PC-3 (cell line): Measurements from ENCODE around the gene PID1. TPM values are rescaled to one million over a fixed set of nuclear protein-coding genes. Genes with fewer than 3 reads are reported as not detected.

Experiments used
- ATAC-seq: fragments of 200-7000 bp; cut with Tn5 transposase; 2 replicates; pipeline ENCODE4 v1.9.1; 2020; ENCODE audit warnings: mild to moderate bottlenecking, moderate library complexity
- BruUV-seq: library from RNA; stranded (reverse); fragments of 400-500 nt; replicated peaks from 2 replicates; lab custom pipeline; 2021; lab: Mats Ljungman, UMichigan
- CTCF ChIA-PET: fragments of 300-600 bp; sonication (Branson Sonifier 250); formaldehyde crosslinking; loops from one replicate; lab custom pipeline; 2022; ENCODE audit warnings: antibody characterized with exemption; lab: Charles Lee
- POLR2A ChIA-PET: fragments of 300-600 bp; sonication (Branson Sonifier 250); formaldehyde crosslinking; loops from one replicate; lab custom pipeline; 2022; ENCODE audit warnings: antibody characterized with exemption; ENCODE audit not compliant: unreplicated experiment; lab: Charles Lee
- DNase-seq: peaks from one replicate; pipeline ENCODE4 v3.0.0-alpha.2; 2015
- H2AFZ ChIP-seq: fragments of 300-600 bp; sonication (generic); 2 replicates; pipeline ENCODE4 v1.6.0; 2016; ENCODE audit warnings: antibody characterized with exemption, low read length
- H3F3A ChIP-seq: fragments of 300-600 bp; sonication (generic); one replicate; pipeline ENCODE4 v1.6.0; 2017; ENCODE audit warnings: antibody characterized with exemption, low read length, control low read depth, mild to moderate bottlenecking; ENCODE audit not compliant: unreplicated experiment
- H3K27ac ChIP-seq: fragments of 300-600 bp; sonication (generic); 2 replicates; pipeline ENCODE4 v1.5.1; 2016; ENCODE audit warnings: mild to moderate bottlenecking, low read length
- H3K27me3 ChIP-seq: fragments of 300-600 bp; sonication (generic); 2 replicates; pipeline ENCODE4 v1.6.1; 2016; ENCODE audit warnings: low read length, mixed read lengths
- H3K36me3 ChIP-seq: fragments of 300-600 bp; sonication (generic); 2 replicates; pipeline ENCODE4 v1.6.1; 2016; ENCODE audit warnings: low read depth, mixed run types, low read length, mixed read lengths
- H3K4me1 ChIP-seq: fragments of 300-600 bp; sonication (generic); 2 replicates; pipeline ENCODE4 v1.5.1; 2016; ENCODE audit warnings: low read length; ENCODE audit not compliant: insufficient read depth
- H3K4me2 ChIP-seq: fragments of 300-600 bp; sonication (generic); 2 replicates; pipeline ENCODE4 v1.6.0; 2016; ENCODE audit warnings: low read length
- H3K4me3 ChIP-seq: fragments of 300-600 bp; sonication (generic); 2 replicates; pipeline ENCODE4 v1.5.1; 2016; ENCODE audit warnings: mild to moderate bottlenecking, low read length, mixed read lengths
- H3K79me2 ChIP-seq: fragments of 300-600 bp; sonication (generic); 2 replicates; pipeline ENCODE4 v1.6.1; 2017; ENCODE audit warnings: low read length, mixed read lengths
- H3K9ac ChIP-seq: fragments of 300-600 bp; sonication (generic); 2 replicates; pipeline ENCODE4 v1.6.0; 2016; ENCODE audit warnings: mild to moderate bottlenecking, low read length
- H3K9me2 ChIP-seq: fragments of 300-600 bp; sonication (generic); replicated peaks from 2 replicates; pipeline ENCODE4 v1.6.1; 2016; ENCODE audit warnings: mixed run types, low read length, mixed read lengths
- H3K9me3 ChIP-seq: fragments of 300-600 bp; sonication (generic); 2 replicates; pipeline ENCODE4 v1.6.1; 2016; ENCODE audit warnings: low read length, mixed read lengths
- H4K20me1 ChIP-seq: fragments of 300-600 bp; sonication (generic); 2 replicates; pipeline ENCODE4 v1.6.1; 2016; ENCODE audit warnings: low read length, mixed read lengths
- CTCF ChIP-seq: fragments of 300-600 bp; sonication (generic); conservative IDR thresholded peaks from 2 replicates; pipeline ENCODE4 v1.5.1; 2017; ENCODE audit warnings: antibody characterized with exemption, low read depth, mild to moderate bottlenecking, low read length
- EZH2 ChIP-seq: fragments of 300-600 bp; sonication (generic); IDR thresholded peaks from one replicate; pipeline ENCODE4 v1.6.1; 2017; ENCODE audit warnings: antibody characterized with exemption, mild to moderate bottlenecking, low read length; ENCODE audit not compliant: unreplicated experiment
- EZH2phosphoT487 ChIP-seq: fragments of 300-600 bp; sonication (generic); IDR thresholded peaks from 2 replicates; pipeline ENCODE4 v1.6.1; 2018; ENCODE audit warnings: mild to moderate bottlenecking, antibody characterized with exemption, low read length, borderline replicate concordance
- intact Hi-C: fragments of 100-400 bp; cut with micrococcal nuclease; formaldehyde crosslinking; loops from 2 replicates; pipeline ENCODE4 v1.9.0; 2023
- total RNA-seq: library from RNA; depleted of rRNA; stranded (reverse); fragments of >200 nt; gene quantifications from 2 replicates; pipeline ENCODE4 v1.2.3, GENCODE V29; 2014

PID1 gene
- total RNA-seq, 1 experiment from 2014 or later = 0.84 TPM

- H3K9ac ChIP-seq = no peak overlapping the region
- H3K27me3 ChIP-seq = peaks cover 7% of the 10 kb centered on the region
- no peaks in the 10 kb centered on the region for H3K79me2 ChIP-seq
- no peak overlapping the region for H3K27ac ChIP-seq
- no peaks in the 10 kb centered on the region for H3K4me1 ChIP-seq
- H3F3A ChIP-seq = no peaks in the 10 kb centered on the region
- H3K9me2 ChIP-seq = no peaks in the 10 kb centered on the region
- H3K4me3 ChIP-seq = no peak overlapping the region
- no peaks in the 10 kb centered on the region for H3K36me3 ChIP-seq
- H3K9me3 ChIP-seq = no peaks in the 10 kb centered on the region
- DNase-seq (no peak), ATAC-seq (no peak)
- H3K4me2 ChIP-seq = no peak overlapping the region
- CTCF ChIA-PET = no interaction called here
- intact Hi-C loops = no loop called here
- no peaks in the 10 kb centered on the region for H4K20me1 ChIP-seq
- BruUV-seq = no TSS peak
- POLR2A ChIA-PET = no interaction called here
- TF ChIP-seq EZH2phosphoT487 = no peak
- no peak for TF ChIP-seq CTCF
- no peak for TF ChIP-seq EZH2
- H2AFZ ChIP-seq = no peak overlapping the region
These were observed 159.3 kb downstream of the PID1 start for GRCh38 chr2:229111744-229112143.

- Histone ChIP-seq H2AFZ (no peak overlapping the region), H4K20me1 (no peaks in the 10 kb centered on the region), H3K9ac (no peak overlapping the region), H3K27me3 (peaks cover 7% of the 10 kb centered on the region), H3K4me3 (no peak overlapping the region), H3K4me2 (no peak overlapping the region), H3F3A (no peaks in the 10 kb centered on the region), H3K9me3 (no peaks in the 10 kb centered on the region), H3K79me2 (no peaks in the 10 kb centered on the region), H3K27ac (no peak overlapping the region), H3K4me1 (no peaks in the 10 kb centered on the region), H3K9me2 (no peaks in the 10 kb centered on the region), H3K36me3 (no peaks in the 10 kb centered on the region)
- ChIA-PET CTCF (no interaction called here), POLR2A (no interaction called here)
- intact Hi-C loops = no loop called here
- no peak for TF ChIP-seq EZH2phosphoT487
- TF ChIP-seq EZH2 = no peak
- no peak for TF ChIP-seq CTCF
- BruUV-seq = no TSS peak
- DNase-seq (no peak), ATAC-seq (no peak)
These were observed 161.9 kb downstream of the PID1 start for GRCh38 chr2:229109195-229109594.

- no peak for DNase-seq
- BruUV-seq = no TSS peak
These were observed 163.5 kb downstream of the PID1 start for GRCh38 chr2:229107601-229108000.

More at GRCh38 chr2:229107601-229108000, 163.5 kb downstream of the PID1 start:
- H2AFZ ChIP-seq = no peak overlapping the region
- CTCF ChIA-PET = no interaction called here
- no peaks in the 10 kb centered on the region for H3K9me2 ChIP-seq
- no peaks in the 10 kb centered on the region for H3K36me3 ChIP-seq
- H3K79me2 ChIP-seq = no peaks in the 10 kb centered on the region
- no peak overlapping the region for H3K4me3 ChIP-seq
- no peak for ATAC-seq
- no peak overlapping the region for H3K27ac ChIP-seq
- POLR2A ChIA-PET = no interaction called here
- intact Hi-C loops = no loop called here
- peaks cover 7% of the 10 kb centered on the region for H3K27me3 ChIP-seq
- H3K9ac ChIP-seq = no peak overlapping the region
- no peak for TF ChIP-seq EZH2phosphoT487
- no peak for TF ChIP-seq CTCF
- TF ChIP-seq EZH2 = no peak
- no peak overlapping the region for H3K4me2 ChIP-seq
- no peaks in the 10 kb centered on the region for H3K4me1 ChIP-seq
- no peaks in the 10 kb centered on the region for H3F3A ChIP-seq
- H4K20me1 ChIP-seq = no peaks in the 10 kb centered on the region
- no peaks in the 10 kb centered on the region for H3K9me3 ChIP-seq
